SU-DHL-6 (cell line): ENCODE results near the gene DNAAF3.

Experiments
- EZH2phosphoT487 ChIP-seq: fragments of 200-600 bp; sonication (generic), shearing (Covaris generic); conservative IDR thresholded peaks from 2 replicates; pipeline ENCODE4 v1.6.1; 2018; ENCODE audit warnings: mild to moderate bottlenecking, antibody characterized with exemption, low read length, moderate library complexity, mixed read lengths
- TF ChIP-seq, protein P1 (sequence below): fragments of 200-600 bp; sonication (generic); IDR thresholded peaks from one replicate; pipeline ENCODE4 v1.5.1; 2017; ENCODE audit warnings: antibody characterized with exemption, mild to moderate bottlenecking, low read length, moderate library complexity; ENCODE audit not compliant: insufficient read depth, poor library complexity, severe bottlenecking

DNA sequence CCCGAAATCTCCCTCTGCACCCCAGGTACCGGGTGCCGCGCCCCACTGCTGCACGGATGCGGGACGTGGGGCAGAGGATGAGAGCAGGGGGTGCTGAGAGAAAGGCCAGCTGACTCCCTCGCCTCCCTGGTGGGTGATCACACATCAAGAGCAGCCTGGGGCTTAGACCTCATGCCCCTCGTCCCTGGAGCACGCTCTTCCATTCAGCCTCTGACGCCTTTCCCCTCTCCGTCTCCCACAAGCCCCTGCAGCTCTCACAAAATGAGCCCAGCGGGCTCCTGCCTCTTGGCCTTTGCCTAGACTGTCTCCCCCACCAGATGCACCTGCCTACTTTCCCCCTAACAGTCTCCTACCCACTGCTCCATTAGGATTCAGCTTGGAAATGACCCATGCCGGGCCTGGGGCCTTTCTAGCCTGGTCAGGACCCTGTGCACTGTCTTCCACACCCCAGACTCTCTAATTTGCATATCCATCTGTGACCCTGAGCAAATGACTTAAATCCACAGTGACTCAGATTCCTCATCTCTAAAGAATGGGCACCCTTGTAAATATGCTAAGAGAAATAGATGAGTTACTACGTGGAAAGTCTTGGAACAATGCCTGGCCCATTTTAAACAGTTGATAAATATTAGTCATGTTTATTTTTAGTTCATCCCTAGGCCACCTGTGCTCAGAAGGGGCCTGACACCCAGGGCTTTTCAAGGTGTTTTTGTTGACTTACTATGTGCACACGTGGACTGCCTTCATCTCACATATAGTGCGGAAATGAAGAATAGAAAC lies 43.5 kb upstream of the DNAAF3 start:
- TF ChIP-seq, protein P1, sequence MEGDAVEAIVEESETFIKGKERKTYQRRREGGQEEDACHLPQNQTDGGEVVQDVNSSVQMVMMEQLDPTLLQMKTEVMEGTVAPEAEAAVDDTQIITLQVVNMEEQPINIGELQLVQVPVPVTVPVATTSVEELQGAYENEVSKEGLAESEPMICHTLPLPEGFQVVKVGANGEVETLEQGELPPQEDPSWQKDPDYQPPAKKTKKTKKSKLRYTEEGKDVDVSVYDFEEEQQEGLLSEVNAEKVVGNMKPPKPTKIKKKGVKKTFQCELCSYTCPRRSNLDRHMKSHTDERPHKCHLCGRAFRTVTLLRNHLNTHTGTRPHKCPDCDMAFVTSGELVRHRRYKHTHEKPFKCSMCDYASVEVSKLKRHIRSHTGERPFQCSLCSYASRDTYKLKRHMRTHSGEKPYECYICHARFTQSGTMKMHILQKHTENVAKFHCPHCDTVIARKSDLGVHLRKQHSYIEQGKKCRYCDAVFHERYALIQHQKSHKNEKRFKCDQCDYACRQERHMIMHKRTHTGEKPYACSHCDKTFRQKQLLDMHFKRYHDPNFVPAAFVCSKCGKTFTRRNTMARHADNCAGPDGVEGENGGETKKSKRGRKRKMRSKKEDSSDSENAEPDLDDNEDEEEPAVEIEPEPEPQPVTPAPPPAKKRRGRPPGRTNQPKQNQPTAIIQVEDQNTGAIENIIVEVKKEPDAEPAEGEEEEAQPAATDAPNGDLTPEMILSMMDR: no peak
- TF ChIP-seq EZH2phosphoT487: no peak
